ENCODE measurements around the gene FGFR3.

DNA sequence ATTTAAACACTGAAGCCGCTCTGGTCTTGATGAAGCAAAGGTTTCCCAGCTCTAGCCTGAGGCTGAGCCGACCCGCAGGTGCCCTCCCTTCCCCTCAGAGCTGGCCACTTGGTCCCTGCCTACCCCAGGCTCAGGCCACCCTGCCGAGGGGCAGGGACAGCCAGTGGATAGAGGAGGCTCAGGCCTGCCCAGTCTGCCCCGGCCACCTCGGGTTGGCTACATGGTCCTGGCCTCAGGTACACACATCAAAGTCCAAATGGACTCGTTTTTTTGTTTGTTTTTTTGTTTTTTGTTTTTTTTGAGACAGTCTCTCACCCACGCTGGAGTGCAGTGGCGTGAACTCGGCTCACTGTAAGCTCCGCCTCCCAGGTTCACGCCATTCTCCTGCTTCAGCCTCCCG is 47.9 kb upstream of the FGFR3 start:
- TF ChIP-seq, protein P1, sequence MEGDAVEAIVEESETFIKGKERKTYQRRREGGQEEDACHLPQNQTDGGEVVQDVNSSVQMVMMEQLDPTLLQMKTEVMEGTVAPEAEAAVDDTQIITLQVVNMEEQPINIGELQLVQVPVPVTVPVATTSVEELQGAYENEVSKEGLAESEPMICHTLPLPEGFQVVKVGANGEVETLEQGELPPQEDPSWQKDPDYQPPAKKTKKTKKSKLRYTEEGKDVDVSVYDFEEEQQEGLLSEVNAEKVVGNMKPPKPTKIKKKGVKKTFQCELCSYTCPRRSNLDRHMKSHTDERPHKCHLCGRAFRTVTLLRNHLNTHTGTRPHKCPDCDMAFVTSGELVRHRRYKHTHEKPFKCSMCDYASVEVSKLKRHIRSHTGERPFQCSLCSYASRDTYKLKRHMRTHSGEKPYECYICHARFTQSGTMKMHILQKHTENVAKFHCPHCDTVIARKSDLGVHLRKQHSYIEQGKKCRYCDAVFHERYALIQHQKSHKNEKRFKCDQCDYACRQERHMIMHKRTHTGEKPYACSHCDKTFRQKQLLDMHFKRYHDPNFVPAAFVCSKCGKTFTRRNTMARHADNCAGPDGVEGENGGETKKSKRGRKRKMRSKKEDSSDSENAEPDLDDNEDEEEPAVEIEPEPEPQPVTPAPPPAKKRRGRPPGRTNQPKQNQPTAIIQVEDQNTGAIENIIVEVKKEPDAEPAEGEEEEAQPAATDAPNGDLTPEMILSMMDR (IDR thresholded peaks at IDR 0.05): no peak
- no peak for TF ChIP-seq EP300 (IDR thresholded peaks at IDR 0.05)
- TF ChIP-seq POLR2AphosphoS5 (IDR thresholded peaks at IDR 0.05): no peak
- TF ChIP-seq POLR2A (IDR thresholded peaks at IDR 0.05): no peak
